Neural progenitor cell (in vitro differentiated cells): ENCODE data around the gene NUFIP1. TPM values are rescaled to one million over a fixed set of nuclear protein-coding genes. Genes with fewer than 3 reads are reported as not detected.
A peak's percentile ranks its signal among the peaks of the same experiment; 100 is the strongest.

ENCODE experiments used
- DNase-seq: peaks from one replicate; pipeline ENCODE4 v3.0.0-alpha.2; 2016; ENCODE audit warnings: low spot score
- H2AFZ ChIP-seq: fragments of 200-600 bp; sonication (generic); replicated peaks from 2 replicates; pipeline ENCODE4 v1.6.1; 2016; ENCODE audit warnings: antibody characterized with exemption
- H3F3A ChIP-seq: fragments of 200-600 bp; sonication (generic); 2 replicates; pipeline ENCODE4 v1.6.1; 2016; ENCODE audit warnings: antibody characterized with exemption, low read depth
- H3K27ac ChIP-seq: fragments of 200-600 bp; sonication (generic); 2 replicates; pipeline ENCODE4 v1.5.1; 2016; ENCODE audit warnings: mild to moderate bottlenecking
- H3K27me3 ChIP-seq: fragments of 200-600 bp; sonication (generic); 2 replicates; pipeline ENCODE4 v1.6.1; 2016; ENCODE audit warnings: mild to moderate bottlenecking, moderate library complexity
- H3K36me3 ChIP-seq: fragments of 200-600 bp; sonication (generic); 2 replicates; pipeline ENCODE4 v1.5.1; 2016
- H3K4me1 ChIP-seq: fragments of 200-600 bp; sonication (generic); 2 replicates; pipeline ENCODE4 v1.6.1; 2016; ENCODE audit warnings: mixed run types
- H3K4me2 ChIP-seq: fragments of 200-600 bp; sonication (generic); 2 replicates; pipeline ENCODE4 v1.6.1; 2016
- H3K4me3 ChIP-seq: fragments of 200-600 bp; sonication (generic); 2 replicates; pipeline ENCODE4 v1.5.1; 2016
- H3K79me2 ChIP-seq: fragments of 200-600 bp; sonication (generic); 2 replicates; pipeline ENCODE4 v1.6.1; 2016; ENCODE audit warnings: low read depth
- H3K9ac ChIP-seq: fragments of 200-600 bp; sonication (generic); 2 replicates; pipeline ENCODE4 v1.6.1; 2016
- H3K9me3 ChIP-seq: fragments of 200-600 bp; sonication (generic); 2 replicates; pipeline ENCODE4 v1.5.1; 2016; ENCODE audit warnings: low read depth
- H4K20me1 ChIP-seq: fragments of 200-600 bp; sonication (generic); 2 replicates; pipeline ENCODE4 v1.6.1; 2016; ENCODE audit warnings: low read depth
- H3K27ac Mint-ChIP-seq: 3 replicates; pipeline ENCODE4 v1.8.0; 2021; ENCODE audit warnings: mixed read lengths
- H3K27me3 Mint-ChIP-seq: 2 replicates; pipeline ENCODE4 v1.8.0; 2022; ENCODE audit warnings: low read depth, mild to moderate bottlenecking, inconsistent platforms, moderate library complexity, mixed read lengths; ENCODE audit not compliant: insufficient read depth
- H3K36me3 Mint-ChIP-seq: 3 replicates; pipeline ENCODE4 v1.8.0; 2021; ENCODE audit warnings: mixed read lengths
- H3K4me1 Mint-ChIP-seq: 3 replicates; pipeline ENCODE4 v1.8.0; 2021; ENCODE audit warnings: mixed read lengths
- H3K4me3 Mint-ChIP-seq: 3 replicates; pipeline ENCODE4 v1.8.0; 2021; ENCODE audit warnings: mild to moderate bottlenecking, moderate library complexity, mixed read lengths
- H3K9me3 Mint-ChIP-seq: 3 replicates; pipeline ENCODE4 v1.8.0; 2020; ENCODE audit warnings: mixed read lengths
- CTCF ChIP-seq: fragments of 200-600 bp; sonication (generic); IDR thresholded peaks from 2 replicates; pipeline ENCODE4 v1.5.1; 2017; ENCODE audit warnings: antibody characterized with exemption, mild to moderate bottlenecking
- EZH2 ChIP-seq: fragments of 200-600 bp; sonication (generic); IDR thresholded peaks from 2 replicates; pipeline ENCODE4 v1.6.1; 2017; ENCODE audit warnings: antibody characterized with exemption, mild to moderate bottlenecking, moderate library complexity
- EZH2phosphoT487 ChIP-seq: fragments of 200-600 bp; sonication (generic); IDR thresholded peaks from 2 replicates; pipeline ENCODE4 v1.6.1; 2017; ENCODE audit warnings: antibody characterized with exemption
- total RNA-seq: library from RNA; depleted of rRNA; stranded (reverse); fragments of >200 nt; gene quantifications from 2 replicates; pipeline ENCODE4 v1.2.3, GENCODE V29; 2015; ENCODE audit warnings: low replicate concordance

NUFIP1 gene
- 6.0 and 12.9 TPM in 2 replicates for total RNA-seq

DNA sequence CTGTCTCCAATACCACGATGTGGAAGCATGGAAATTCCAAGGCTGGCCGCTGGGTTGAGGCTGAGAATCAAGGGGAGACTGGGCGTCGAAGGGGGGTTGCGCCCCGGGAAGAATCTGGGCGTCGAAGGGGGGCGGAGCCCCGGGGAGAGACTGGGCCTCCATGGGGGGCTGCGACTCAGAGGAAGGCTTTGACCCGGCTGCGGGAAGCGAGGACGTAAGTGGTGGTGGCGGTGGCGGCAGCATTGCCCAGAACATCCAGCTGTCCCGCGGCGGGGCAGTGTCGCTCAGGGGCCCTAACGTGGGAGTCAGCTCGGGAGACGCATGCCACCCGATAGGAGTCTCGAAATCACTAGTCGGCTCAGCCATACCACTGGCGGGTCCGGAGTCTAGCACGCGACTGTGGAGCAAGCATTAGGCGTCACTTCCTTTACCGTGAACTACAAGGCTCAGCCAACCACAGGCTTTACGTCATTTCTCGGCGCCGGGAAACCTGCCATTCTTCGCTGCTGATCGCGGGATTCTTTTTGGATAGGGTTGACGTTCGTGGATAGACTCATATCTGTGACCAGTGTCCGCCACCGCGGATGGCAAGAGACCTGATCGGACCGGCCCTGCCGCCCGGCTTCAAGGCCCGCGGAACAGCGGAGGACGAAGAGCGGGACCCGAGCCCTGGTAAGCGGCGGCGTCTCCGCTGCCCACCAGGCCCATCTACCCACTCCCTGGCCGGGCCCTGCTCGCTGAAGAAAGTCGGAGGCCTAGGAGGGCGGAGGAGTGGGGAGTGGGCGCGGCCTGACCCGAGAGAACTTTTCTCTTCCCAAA, at the start of gene NUFIP1, which contains the start of gene GPALPP1:
Gene NUFIP1 (minus strand): TSS at position 401 of the 819 bp plus-strand sequence. CDS start 35 bp downstream, at position 366.
Gene GPALPP1 (plus strand): TSS at position 468 of the 819 bp plus-strand sequence. CDS start 117 bp downstream, at position 585.
- Histone ChIP-seq H4K20me1 (peaks cover 10% of the 10 kb centered on the region), H3F3A (no peaks in the 10 kb centered on the region), H3K79me2 (peaks cover 97% of the 10 kb centered on the region), H3K4me2 (peak within 1 kb of the TSS; percentile 95), H2AFZ (peak within 1 kb of the TSS; percentile 96), H3K4me3 (peak within 1 kb of the TSS; percentile 84), H3K4me1 (peaks cover 16% of the 10 kb centered on the region), H3K27me3 (no peaks in the 10 kb centered on the region), H3K36me3 (peaks cover 4% of the 10 kb centered on the region), H3K9ac (peak within 1 kb of the TSS; percentile 94), H3K27ac (peak within 1 kb of the TSS; percentile 30), H3K9me3 (no peaks in the 10 kb centered on the region)
- no peaks in the 10 kb centered on the region for H3K9me3 Mint-ChIP-seq
- H3K4me1 Mint-ChIP-seq = peaks cover 24% of the 10 kb centered on the region
- peaks cover 9% of the 10 kb centered on the region for H3K36me3 Mint-ChIP-seq
- TF ChIP-seq EZH2phosphoT487 (no peak), EZH2 (no peak), CTCF (no peak)
- H3K27ac Mint-ChIP-seq = peak within 1 kb of the TSS; percentile 13
- no peaks in the 10 kb centered on the region for H3K27me3 Mint-ChIP-seq
- peak; percentile 94 for DNase-seq
- H3K4me3 Mint-ChIP-seq = peak within 1 kb of the TSS; percentile 99

- Mint-ChIP-seq H3K9me3 (no peaks in the 10 kb centered on the region), H3K27me3 (no peaks in the 10 kb centered on the region), H3K36me3 (peaks cover 7% of the 10 kb centered on the region), H3K4me3 (no peak overlapping the region), H3K27ac (no peak overlapping the region), H3K4me1 (no peaks in the 10 kb centered on the region)
- Histone ChIP-seq H3K4me1 (no peaks in the 10 kb centered on the region), H4K20me1 (no peaks in the 10 kb centered on the region), H3K9me3 (no peaks in the 10 kb centered on the region), H3K79me2 (no peaks in the 10 kb centered on the region), H3K36me3 (no peaks in the 10 kb centered on the region), H3K4me2 (no peak overlapping the region), H2AFZ (no peak overlapping the region), H3K4me3 (no peak overlapping the region), H3K27ac (no peak overlapping the region), H3F3A (peaks cover 3% of the 10 kb centered on the region), H3K27me3 (no peaks in the 10 kb centered on the region), H3K9ac (no peak overlapping the region)
- DNase-seq = no peak
- TF ChIP-seq EZH2 (no peak), EZH2phosphoT487 (no peak), CTCF (no peak)
Measured at GRCh38 chr13:45036206-45036605, 46.9 kb upstream of the NUFIP1 start.

DNA sequence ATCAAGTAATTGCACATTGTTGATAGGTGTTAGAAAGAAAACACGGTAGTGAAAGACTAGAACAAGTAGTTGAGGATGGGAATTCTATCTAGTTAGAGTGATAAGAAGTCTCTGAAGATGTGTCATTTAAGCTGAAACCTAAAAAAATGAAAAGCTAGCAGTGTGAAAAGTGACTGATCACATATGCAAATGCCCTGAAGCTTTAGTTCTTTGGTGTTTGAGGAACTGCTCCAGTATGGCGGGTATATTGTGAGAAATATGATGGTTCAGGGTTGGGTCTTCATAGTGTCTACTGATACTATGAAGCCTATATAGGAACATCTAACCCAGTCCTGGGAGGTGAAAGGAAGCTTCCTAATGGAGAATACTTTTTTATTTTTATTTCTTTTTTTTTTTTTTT, 45.1 kb upstream of the NUFIP1 start:
- no peak for TF ChIP-seq EZH2
- no peak for TF ChIP-seq CTCF
- TF ChIP-seq EZH2phosphoT487 = no peak
- H3K4me2 ChIP-seq = no peak overlapping the region
- H3K36me3 ChIP-seq = no peaks in the 10 kb centered on the region
- H3K4me3 Mint-ChIP-seq = no peak overlapping the region
- no peaks in the 10 kb centered on the region for H3K27me3 Mint-ChIP-seq
- no peaks in the 10 kb centered on the region for H3K9me3 Mint-ChIP-seq
- peaks cover 7% of the 10 kb centered on the region for H3K36me3 Mint-ChIP-seq
- no peaks in the 10 kb centered on the region for H3K27me3 ChIP-seq
- H3K27ac ChIP-seq = no peak overlapping the region
- H4K20me1 ChIP-seq = no peaks in the 10 kb centered on the region
- H3K4me1 ChIP-seq = no peaks in the 10 kb centered on the region
- H2AFZ ChIP-seq = no peak overlapping the region
- no peaks in the 10 kb centered on the region for H3K4me1 Mint-ChIP-seq
- H3K4me3 ChIP-seq = no peak overlapping the region
- no peaks in the 10 kb centered on the region for H3K9me3 ChIP-seq
- H3F3A ChIP-seq = peaks cover 3% of the 10 kb centered on the region
- H3K9ac ChIP-seq = no peak overlapping the region
- H3K79me2 ChIP-seq = no peaks in the 10 kb centered on the region
- DNase-seq = no peak
- H3K27ac Mint-ChIP-seq = no peak overlapping the region
